Smooth muscle cell (in vitro differentiated cells): Measurements from ENCODE around the gene NLRX1. TPM values are rescaled to one million over a fixed set of nuclear protein-coding genes. Genes with fewer than 3 reads are reported as not detected.
A peak's percentile ranks its signal among the peaks of the same experiment; 100 is the strongest.

Source experiments
- DNase-seq: peaks from one replicate; lab custom pipeline; 2025; ENCODE audit not compliant: unreplicated experiment; lab: John Stamatoyannopoulos, UW
- H2AFZ ChIP-seq: fragments of 200-600 bp; sonication (generic); 2 replicates; pipeline ENCODE4 v1.6.0; 2016; ENCODE audit warnings: antibody characterized with exemption, low read depth, mild to moderate bottlenecking
- H3F3A ChIP-seq: fragments of 200-600 bp; sonication (generic); 2 replicates; pipeline ENCODE4 v1.6.0; 2017; ENCODE audit warnings: antibody characterized with exemption, low read depth
- H3K27ac ChIP-seq: fragments of 200-600 bp; sonication (generic); 2 replicates; pipeline ENCODE4 v1.5.1; 2016; ENCODE audit warnings: low read depth, mild to moderate bottlenecking
- H3K27me3 ChIP-seq: fragments of 200-600 bp; sonication (generic); 2 replicates; pipeline ENCODE4 v1.6.1; 2016; ENCODE audit warnings: low read depth, mild to moderate bottlenecking
- H3K36me3 ChIP-seq: fragments of 200-600 bp; sonication (generic); 2 replicates; pipeline ENCODE4 v1.5.1; 2016; ENCODE audit warnings: low read depth
- H3K4me1 ChIP-seq: fragments of 200-600 bp; sonication (generic); 2 replicates; pipeline ENCODE4 v1.5.1; 2016; ENCODE audit warnings: low read depth
- H3K4me2 ChIP-seq: fragments of 200-600 bp; sonication (generic); 2 replicates; pipeline ENCODE4 v1.6.0; 2016; ENCODE audit warnings: mild to moderate bottlenecking
- H3K4me3 ChIP-seq: fragments of 200-600 bp; sonication (generic); 2 replicates; pipeline ENCODE4 v1.5.1; 2016; ENCODE audit warnings: mild to moderate bottlenecking
- H3K79me2 ChIP-seq: fragments of 200-600 bp; sonication (generic); 2 replicates; pipeline ENCODE4 v1.6.0; 2016; ENCODE audit warnings: low read depth, mild to moderate bottlenecking
- H3K9ac ChIP-seq: fragments of 200-600 bp; sonication (generic); 2 replicates; pipeline ENCODE4 v1.6.0; 2016; ENCODE audit warnings: low read depth
- H3K9me3 ChIP-seq: fragments of 200-600 bp; sonication (generic); replicated peaks from 2 replicates; pipeline ENCODE4 v1.5.1; 2016; ENCODE audit warnings: low read depth
- H4K20me1 ChIP-seq: fragments of 200-600 bp; sonication (generic); 2 replicates; pipeline ENCODE4 v1.6.0; 2016; ENCODE audit warnings: low read depth
- WGBS: methylation state at CpG from one replicate; pipeline ENCODE4 v1.1.7; 2016; ENCODE audit warnings: low lambda C conversion rate; 5-methylcytosine and 5-hydroxymethylcytosine counted together
- polyA plus RNA-seq: library from polyadenylated mRNA; unstranded; fragments of >200 nt; fragmentation: Nextera tagmentation; extraction: Ambion mirVana; gene quantifications from 2 replicates; pipeline ENCODE4 v1.2.1, GENCODE V29; 2016
- total RNA-seq: library from RNA; depleted of rRNA; stranded (reverse); fragments of >200 nt; gene quantifications from 2 replicates; pipeline ENCODE4 v1.2.3, GENCODE V29; 2014
- TF ChIP-seq, protein P1 (sequence below): fragments of 200-600 bp; sonication (generic); IDR thresholded peaks from 2 replicates; pipeline ENCODE4 v1.5.1; 2017; ENCODE audit warnings: borderline replicate concordance, mild to moderate bottlenecking, antibody characterized with exemption; ENCODE audit not compliant: insufficient read depth, poor library complexity, severe bottlenecking

Gene NLRX1
- total and polyA plus RNA-seq, 2 experiments from 2014 or later, result 13.0 to 18.7 TPM

DNA sequence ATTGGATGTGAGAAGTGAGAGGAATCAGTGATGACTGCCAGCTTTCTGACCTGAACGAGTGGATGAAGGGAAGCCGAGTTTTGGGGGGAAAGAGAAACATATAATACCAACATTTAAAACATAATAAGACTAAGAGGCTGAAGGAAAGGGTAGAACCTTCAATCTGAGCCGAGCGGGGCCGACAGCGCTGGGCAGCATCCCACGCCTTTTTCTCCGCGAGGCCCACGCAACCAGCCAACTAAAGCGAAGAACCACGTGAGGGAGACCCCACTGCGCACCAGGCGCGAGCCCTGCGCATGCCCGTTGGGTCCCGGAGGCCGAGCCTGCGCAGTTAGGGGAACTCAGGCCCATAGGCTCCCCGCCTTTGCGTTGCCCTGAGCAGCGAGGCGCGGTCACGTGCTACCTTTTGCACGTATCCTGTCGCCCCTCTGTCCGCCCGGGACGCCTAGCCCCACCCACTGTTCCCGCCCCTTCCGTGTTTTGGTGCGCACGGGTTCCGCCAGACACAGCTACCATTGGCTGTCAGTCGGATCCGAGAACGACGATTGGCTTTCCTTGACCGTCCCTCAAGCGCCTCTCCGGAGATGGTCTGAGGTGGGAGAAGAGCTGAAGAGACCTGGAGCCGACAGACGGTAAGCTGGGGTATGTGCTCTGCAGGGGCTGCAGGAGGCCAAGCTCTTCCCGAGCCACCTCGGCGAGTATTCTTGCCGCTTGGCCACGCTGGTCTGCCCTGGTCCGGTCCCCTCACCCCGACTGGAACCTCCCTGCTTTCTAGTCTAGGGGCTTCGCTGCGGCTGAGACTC lies 47.3 kb upstream of the NLRX1 start, which contains the start of gene HINFP:
Gene HINFP, plus strand, starts transcription at position 573 of the 803 bp plus-strand sequence. CDS start 5,365 bp downstream, outside the sequence.
- Histone ChIP-seq H3K27me3 (no peaks in the 10 kb centered on the region), H3K79me2 (peaks cover 27% of the 10 kb centered on the region), H3K4me3 (peak within 1 kb of the TSS; percentile 88), H3K4me1 (peaks cover 6% of the 10 kb centered on the region), H3K27ac (peak within 1 kb of the TSS; percentile 49), H3K9ac (peak within 1 kb of the TSS; percentile 83), H3K36me3 (no peaks in the 10 kb centered on the region), H2AFZ (peak within 1 kb of the TSS; percentile 87), H4K20me1 (peaks cover 9% of the 10 kb centered on the region), H3K4me2 (peak within 1 kb of the TSS; percentile 98), H3F3A (no peaks in the 10 kb centered on the region), H3K9me3 (no peaks in the 10 kb centered on the region)
- 1% methylated on average over 54 of the region's 54 CpGs for WGBS
- TF ChIP-seq, protein P1, sequence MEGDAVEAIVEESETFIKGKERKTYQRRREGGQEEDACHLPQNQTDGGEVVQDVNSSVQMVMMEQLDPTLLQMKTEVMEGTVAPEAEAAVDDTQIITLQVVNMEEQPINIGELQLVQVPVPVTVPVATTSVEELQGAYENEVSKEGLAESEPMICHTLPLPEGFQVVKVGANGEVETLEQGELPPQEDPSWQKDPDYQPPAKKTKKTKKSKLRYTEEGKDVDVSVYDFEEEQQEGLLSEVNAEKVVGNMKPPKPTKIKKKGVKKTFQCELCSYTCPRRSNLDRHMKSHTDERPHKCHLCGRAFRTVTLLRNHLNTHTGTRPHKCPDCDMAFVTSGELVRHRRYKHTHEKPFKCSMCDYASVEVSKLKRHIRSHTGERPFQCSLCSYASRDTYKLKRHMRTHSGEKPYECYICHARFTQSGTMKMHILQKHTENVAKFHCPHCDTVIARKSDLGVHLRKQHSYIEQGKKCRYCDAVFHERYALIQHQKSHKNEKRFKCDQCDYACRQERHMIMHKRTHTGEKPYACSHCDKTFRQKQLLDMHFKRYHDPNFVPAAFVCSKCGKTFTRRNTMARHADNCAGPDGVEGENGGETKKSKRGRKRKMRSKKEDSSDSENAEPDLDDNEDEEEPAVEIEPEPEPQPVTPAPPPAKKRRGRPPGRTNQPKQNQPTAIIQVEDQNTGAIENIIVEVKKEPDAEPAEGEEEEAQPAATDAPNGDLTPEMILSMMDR, result no peak
- DNase-seq, result peak; percentile 97

DNA sequence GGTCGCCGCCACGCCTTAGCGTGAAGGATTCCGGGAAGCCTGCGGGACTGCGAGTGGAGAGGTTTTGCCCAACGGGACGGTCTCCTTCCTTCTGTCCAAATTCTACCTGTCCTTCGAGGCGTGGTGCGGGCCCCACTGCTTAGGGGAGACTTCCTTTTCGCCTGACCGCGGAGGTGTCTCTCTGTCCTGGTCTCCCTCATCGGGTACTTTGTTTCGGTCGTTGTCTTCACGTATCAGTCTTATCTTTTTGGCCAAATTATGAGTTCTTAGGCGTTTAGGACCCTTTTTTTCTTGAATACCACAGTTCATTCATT lies 46.8 kb upstream of the NLRX1 start:
- Histone ChIP-seq H3K4me3 (peak overlapping the region; percentile 88), H3K9me3 (no peaks in the 10 kb centered on the region), H2AFZ (peak overlapping the region; percentile 85), H3K4me2 (peak overlapping the region; percentile 98), H3K27me3 (no peaks in the 10 kb centered on the region), H3K79me2 (peaks cover 27% of the 10 kb centered on the region), H4K20me1 (peaks cover 14% of the 10 kb centered on the region), H3K36me3 (no peaks in the 10 kb centered on the region), H3K27ac (peak overlapping the region; percentile 49), H3K9ac (peak overlapping the region; percentile 83), H3F3A (no peaks in the 10 kb centered on the region), H3K4me1 (peaks cover 6% of the 10 kb centered on the region)
- TF ChIP-seq, protein P1, result no peak
- 1% methylated on average over 20 of the region's 20 CpGs for WGBS
- no peak for DNase-seq

DNA sequence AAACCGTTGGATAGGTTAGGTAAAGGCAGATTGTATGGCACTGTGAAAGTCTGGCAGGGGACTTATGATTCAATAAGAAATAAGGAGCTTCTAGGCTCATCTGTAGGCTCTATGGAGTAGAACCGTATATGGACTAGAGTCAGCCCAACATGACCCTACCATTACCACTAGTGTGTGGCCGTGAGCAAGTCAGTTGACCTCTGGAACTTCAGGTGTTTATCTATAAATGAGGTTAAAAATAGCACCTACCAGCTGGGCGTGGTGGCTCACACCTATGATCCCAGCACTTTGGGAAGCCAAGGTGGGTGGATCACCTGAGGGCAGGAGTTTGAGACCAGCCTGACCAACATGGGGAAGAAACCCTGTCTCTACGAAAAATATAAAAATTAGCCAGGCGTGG lies 42.7 kb upstream of the NLRX1 start:
- Histone ChIP-seq H3K9me3 (no peaks in the 10 kb centered on the region), H3K27ac (no peak overlapping the region), H3K36me3 (no peaks in the 10 kb centered on the region), H3K27me3 (no peaks in the 10 kb centered on the region), H3K9ac (no peak overlapping the region), H3F3A (no peaks in the 10 kb centered on the region), H4K20me1 (peaks cover 18% of the 10 kb centered on the region), H3K79me2 (peaks cover 27% of the 10 kb centered on the region), H3K4me3 (no peak overlapping the region), H2AFZ (no peak overlapping the region), H3K4me2 (no peak overlapping the region), H3K4me1 (peaks cover 6% of the 10 kb centered on the region)
- DNase-seq, result no peak
- TF ChIP-seq, protein P1, result no peak
- WGBS, result 98% methylated on average over 5 of the region's 6 CpGs

DNA sequence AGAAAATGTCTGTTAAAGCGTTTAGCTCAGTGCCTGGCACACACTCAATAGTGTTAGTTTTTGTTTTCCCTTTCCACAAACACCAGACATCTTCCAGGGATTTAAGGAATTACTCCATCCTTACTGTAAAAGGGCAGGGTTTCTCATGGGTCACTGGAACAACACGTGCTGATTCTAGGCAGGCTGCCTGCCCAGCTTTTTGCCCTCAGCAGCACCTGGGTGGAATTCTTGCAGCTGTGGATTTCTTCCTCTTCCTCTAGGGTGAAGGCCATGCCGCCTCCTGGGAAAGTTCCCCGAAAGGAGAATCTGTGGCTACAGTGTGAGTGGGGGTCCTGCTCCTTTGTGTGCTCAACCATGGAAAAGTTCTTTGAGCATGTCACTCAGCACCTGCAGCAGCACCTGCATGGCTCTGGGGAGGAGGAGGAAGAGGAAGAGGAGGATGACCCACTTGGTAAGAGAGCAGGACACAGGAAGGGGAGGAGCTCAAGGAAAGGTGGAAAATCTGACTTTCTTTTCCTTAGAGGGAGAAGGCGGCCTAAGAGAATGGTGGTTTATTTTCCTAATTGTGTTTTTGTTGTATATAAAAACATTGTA lies 41.8 kb upstream of the NLRX1 start:
- no peak overlapping the region for H3K27ac ChIP-seq
- DNase-seq, result no peak
- no peaks in the 10 kb centered on the region for H3F3A ChIP-seq
- H3K4me1 ChIP-seq, result peaks cover 6% of the 10 kb centered on the region
- peaks cover 26% of the 10 kb centered on the region for H3K79me2 ChIP-seq
- H3K4me2 ChIP-seq, result no peak overlapping the region
- H4K20me1 ChIP-seq, result peaks cover 18% of the 10 kb centered on the region
- TF ChIP-seq, protein P1, result no peak
- no peak overlapping the region for H2AFZ ChIP-seq
- H3K36me3 ChIP-seq, result no peaks in the 10 kb centered on the region
- no peaks in the 10 kb centered on the region for H3K27me3 ChIP-seq
- no peak overlapping the region for H3K9ac ChIP-seq
- no peaks in the 10 kb centered on the region for H3K9me3 ChIP-seq
- WGBS, result 76% methylated on average over 5 of the region's 5 CpGs
- no peak overlapping the region for H3K4me3 ChIP-seq
